H9 (cell line): ENCODE results near the gene TXNDC17. TPM values are rescaled to one million over a fixed set of nuclear protein-coding genes. Genes with fewer than 3 reads are reported as not detected.

ENCODE experiments used
- DNase-seq: peaks from one replicate; pipeline ENCODE4 v3.0.0-alpha.2; 2017
- H2AFZ ChIP-seq: one replicate; pipeline ENCODE4 v1.6.1; 2013; ENCODE audit warnings: mild to moderate bottlenecking, low read length, control low read depth, moderate library complexity
- H2AK5ac ChIP-seq: 2 replicates; pipeline ENCODE4 v1.6.1; 2013; ENCODE audit warnings: low read length, control low read depth, mixed read lengths; ENCODE audit not compliant: insufficient read length
- H2BK120ac ChIP-seq: one replicate; pipeline ENCODE4 v1.6.1; 2013; ENCODE audit warnings: low read depth, mild to moderate bottlenecking, low read length, control low read depth, inconsistent platforms; ENCODE audit not compliant: poor library complexity, severe bottlenecking
- H2BK12ac ChIP-seq: 2 replicates; pipeline ENCODE4 v1.6.1; 2013; ENCODE audit warnings: low read length, control low read depth, mixed read lengths, low read depth; ENCODE audit not compliant: insufficient read length
- H2BK15ac ChIP-seq: 2 replicates; pipeline ENCODE4 v1.6.1; 2013; ENCODE audit warnings: low read depth, low read length, control low read depth
- H2BK20ac ChIP-seq: one replicate; pipeline ENCODE4 v1.6.1; 2013; ENCODE audit warnings: low read depth, mild to moderate bottlenecking, low read length, control low read depth, inconsistent platforms; ENCODE audit not compliant: poor library complexity, severe bottlenecking
- H2BK5ac ChIP-seq: 2 replicates; pipeline ENCODE4 v1.6.1; 2013; ENCODE audit warnings: low read length, control low read depth, mixed read lengths; ENCODE audit not compliant: insufficient read length
- H3K14ac ChIP-seq: 2 replicates; pipeline ENCODE4 v1.6.1; 2013; ENCODE audit warnings: low read length, control low read depth; ENCODE audit not compliant: insufficient read depth
- H3K18ac ChIP-seq: 2 replicates; pipeline ENCODE4 v1.6.1; 2013; ENCODE audit warnings: low read depth, mild to moderate bottlenecking, mixed read lengths, low read length, control low read depth; ENCODE audit not compliant: insufficient read length
- H3K23ac ChIP-seq: 2 replicates; pipeline ENCODE4 v1.6.1; 2013; ENCODE audit warnings: low read length, control low read depth, mixed read lengths, low read depth; ENCODE audit not compliant: insufficient read length
- H3K23me2 ChIP-seq: 2 replicates; pipeline ENCODE4 v1.6.1; 2013; ENCODE audit warnings: low read depth, mild to moderate bottlenecking, mixed read lengths, low read length, control low read depth; ENCODE audit not compliant: insufficient read length, poor library complexity, severe bottlenecking
- H3K27ac ChIP-seq: 2 replicates; pipeline ENCODE4 v1.5.1; 2013; ENCODE audit warnings: low read length, control low read depth, mixed read lengths, low read depth; ENCODE audit not compliant: insufficient read length
- H3K27me3 ChIP-seq: 2 replicates; pipeline ENCODE4 v1.6.1; 2013; ENCODE audit warnings: low read length, control low read depth, inconsistent platforms; ENCODE audit not compliant: insufficient read depth
- H3K4ac ChIP-seq: 2 replicates; pipeline ENCODE4 v1.6.1; 2013; ENCODE audit warnings: low read depth, mild to moderate bottlenecking, control low read depth, inconsistent platforms, low read length, moderate library complexity
- H3K4me1 ChIP-seq: 2 replicates; pipeline ENCODE4 v1.6.1; 2013; ENCODE audit warnings: low read length, control low read depth, inconsistent platforms; ENCODE audit not compliant: insufficient read depth
- H3K4me2 ChIP-seq: 2 replicates; pipeline ENCODE4 v1.6.1; 2013; ENCODE audit warnings: low read length, control low read depth, mixed read lengths; ENCODE audit not compliant: insufficient read length, insufficient read depth
- H3K56ac ChIP-seq: 2 replicates; pipeline ENCODE4 v1.6.1; 2013; ENCODE audit warnings: low read depth, mild to moderate bottlenecking, mixed read lengths, low read length, control low read depth; ENCODE audit not compliant: insufficient read length
- H3K79me1 ChIP-seq: 2 replicates; pipeline ENCODE4 v1.6.1; 2013; ENCODE audit warnings: low read depth, mild to moderate bottlenecking, moderate library complexity, low read length, control low read depth, inconsistent platforms; ENCODE audit not compliant: insufficient read depth, poor library complexity, severe bottlenecking
- H3K79me2 ChIP-seq: 2 replicates; pipeline ENCODE4 v1.6.1; 2013; ENCODE audit warnings: low read length, control low read depth, inconsistent platforms; ENCODE audit not compliant: insufficient read depth
- H3K9ac ChIP-seq: 2 replicates; pipeline ENCODE4 v1.6.1; 2013; ENCODE audit warnings: low read length, control low read depth, mixed read lengths; ENCODE audit not compliant: insufficient read length; ENCODE audit errors: extremely low read depth
- H3K9me3 ChIP-seq: one replicate; pipeline ENCODE4 v1.6.1; 2013; ENCODE audit warnings: low read depth, low read length, inconsistent platforms; ENCODE audit not compliant: control insufficient read depth
- H3T11ph ChIP-seq: one replicate; pipeline ENCODE4 v1.6.1; 2013; ENCODE audit warnings: mild to moderate bottlenecking, low read length, control low read depth, inconsistent platforms
- H4K20me1 ChIP-seq: one replicate; pipeline ENCODE4 v1.6.1; 2013; ENCODE audit not compliant: control insufficient read depth, insufficient read length, insufficient read depth
- H4K5ac ChIP-seq: 2 replicates; pipeline ENCODE4 v1.6.1; 2013; ENCODE audit warnings: low read depth, mild to moderate bottlenecking, mixed read lengths, low read length, control low read depth; ENCODE audit not compliant: insufficient read length
- H4K8ac ChIP-seq: replicated peaks from 2 replicates; pipeline ENCODE4 v1.6.1; 2013; ENCODE audit warnings: low read length, control low read depth, mixed read lengths, low read depth; ENCODE audit not compliant: insufficient read length
- H4K91ac ChIP-seq: 2 replicates; pipeline ENCODE4 v1.6.1; 2013; ENCODE audit warnings: low read depth, mild to moderate bottlenecking, moderate library complexity, mixed read lengths, low read length, control low read depth; ENCODE audit not compliant: insufficient read length
- H3K27ac Mint-ChIP-seq, 3 experiments: 2 replicates in 2 of 3; 3 replicates in 1 of 3; pipeline ENCODE4 v1.8.0; 2020 to 2021; ENCODE audit warnings: mixed read lengths in 3 of 3, mild to moderate bottlenecking in 1 of 3, moderate library complexity in 1 of 3
- H3K27me3 Mint-ChIP-seq: 2 replicates; pipeline ENCODE4 v1.8.0; 2021; ENCODE audit warnings: low read depth, mild to moderate bottlenecking, moderate library complexity, mixed read lengths
- H3K36me3 Mint-ChIP-seq, 3 experiments: 2 replicates in 2 of 3; 3 replicates in 1 of 3; pipeline ENCODE4 v1.8.0; 2020 to 2021; ENCODE audit warnings: low read depth in 3 of 3, mixed read lengths in 3 of 3; ENCODE audit not compliant: insufficient read depth in 1 of 3
- H3K4me1 Mint-ChIP-seq, 2 experiments: 2 replicates each; pipeline ENCODE4 v1.8.0; 2020; ENCODE audit warnings: mixed read lengths in 2 of 2
- H3K4me3 Mint-ChIP-seq, 2 experiments: 2 replicates in 1 of 2; 3 replicates in 1 of 2; pipeline ENCODE4 v1.8.0; 2020 to 2021; ENCODE audit warnings: mild to moderate bottlenecking in 2 of 2, mixed read lengths in 2 of 2, moderate library complexity in 1 of 2
- H3K9me3 Mint-ChIP-seq, 2 experiments: 2 replicates in 1 of 2; 3 replicates in 1 of 2; pipeline ENCODE4 v1.8.0; 2020; ENCODE audit warnings: mild to moderate bottlenecking in 2 of 2, mixed read lengths in 2 of 2, moderate library complexity in 1 of 2
- WGBS: extraction: QIAGEN DNeasy Blood & Tissue Kit; methylation state at CpG from one replicate; pipeline ENCODE4 v1.1.7; 2013; ENCODE audit warnings: missing lambda C conversion rate, low lambda C conversion rate, mixed read lengths; ENCODE audit not compliant: insufficient read length; ENCODE audit errors: extremely low coverage; 5-methylcytosine and 5-hydroxymethylcytosine counted together
- total RNA-seq: library from RNA; stranded (reverse); gene quantifications from 2 replicates; pipeline ENCODE4 v1.2.1, GENCODE V29; 2021
- TF ChIP-seq, protein P1 (sequence below): fragments of 200-600 bp; sonication (generic); conservative IDR thresholded peaks from 3 replicates; pipeline ENCODE4 v1.8.0; 2021; ENCODE audit warnings: antibody characterized with exemption, mild to moderate bottlenecking

TXNDC17 gene
- total RNA-seq, 1 experiment from 2014 or later = 170 TPM

DNA sequence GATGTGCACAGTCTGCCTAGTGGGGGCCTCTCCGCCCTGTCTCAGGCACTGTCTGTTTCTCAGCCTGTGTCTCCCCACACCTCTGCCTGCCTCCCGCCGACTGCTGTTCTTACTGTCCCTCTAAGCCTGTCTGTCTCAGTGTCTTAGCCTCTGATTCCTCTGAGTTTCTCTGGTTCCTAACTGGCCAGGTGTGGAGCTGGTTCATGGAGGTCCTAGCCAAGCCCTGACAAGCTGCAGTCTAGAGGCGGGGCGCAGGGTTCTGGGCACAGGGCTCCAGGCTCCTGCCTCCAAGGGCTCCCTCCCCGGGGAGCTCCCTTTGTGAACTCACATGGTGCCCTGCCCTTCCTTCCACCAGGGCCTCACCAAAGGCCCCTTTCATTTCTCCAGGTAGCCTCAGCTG lies 30.1 kb downstream of the TXNDC17 start:
- no peak overlapping the region for H4K8ac ChIP-seq
- no peak overlapping the region for H3K9ac ChIP-seq
- H3K4me2 ChIP-seq = no peak overlapping the region
- no peak overlapping the region for H2AFZ ChIP-seq
- no peak overlapping the region for H3K18ac ChIP-seq
- no CpG with 5 or more reads among the region's 6 CpGs for WGBS
- no peaks in the 10 kb centered on the region for H3K79me2 ChIP-seq
- DNase-seq = no peak
- Mint-ChIP-seq H3K4me1 (peaks cover 0 to 4% of the 10 kb centered on the region in 2 experiments; a peak in 1 of 4 replicates), H3K9me3 (no peaks in the 10 kb centered on the region), H3K36me3 (no peaks in the 10 kb centered on the region; a peak in 1 of 7 replicates), H3K27ac (no peak overlapping the region; a peak in 1 of 7 replicates), H3K4me3 (no peak overlapping the region), H3K27me3 (peaks cover 28% of the 10 kb centered on the region)
- TF ChIP-seq, protein P1, sequence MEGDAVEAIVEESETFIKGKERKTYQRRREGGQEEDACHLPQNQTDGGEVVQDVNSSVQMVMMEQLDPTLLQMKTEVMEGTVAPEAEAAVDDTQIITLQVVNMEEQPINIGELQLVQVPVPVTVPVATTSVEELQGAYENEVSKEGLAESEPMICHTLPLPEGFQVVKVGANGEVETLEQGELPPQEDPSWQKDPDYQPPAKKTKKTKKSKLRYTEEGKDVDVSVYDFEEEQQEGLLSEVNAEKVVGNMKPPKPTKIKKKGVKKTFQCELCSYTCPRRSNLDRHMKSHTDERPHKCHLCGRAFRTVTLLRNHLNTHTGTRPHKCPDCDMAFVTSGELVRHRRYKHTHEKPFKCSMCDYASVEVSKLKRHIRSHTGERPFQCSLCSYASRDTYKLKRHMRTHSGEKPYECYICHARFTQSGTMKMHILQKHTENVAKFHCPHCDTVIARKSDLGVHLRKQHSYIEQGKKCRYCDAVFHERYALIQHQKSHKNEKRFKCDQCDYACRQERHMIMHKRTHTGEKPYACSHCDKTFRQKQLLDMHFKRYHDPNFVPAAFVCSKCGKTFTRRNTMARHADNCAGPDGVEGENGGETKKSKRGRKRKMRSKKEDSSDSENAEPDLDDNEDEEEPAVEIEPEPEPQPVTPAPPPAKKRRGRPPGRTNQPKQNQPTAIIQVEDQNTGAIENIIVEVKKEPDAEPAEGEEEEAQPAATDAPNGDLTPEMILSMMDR = no peak
- H2BK20ac ChIP-seq = no peak overlapping the region
- no peaks in the 10 kb centered on the region for H3K23me2 ChIP-seq
- no peak overlapping the region for H4K5ac ChIP-seq
- no peak overlapping the region for H2AK5ac ChIP-seq
- no peak overlapping the region for H3T11ph ChIP-seq
- no peak overlapping the region for H2BK12ac ChIP-seq
- H3K79me1 ChIP-seq = no peaks in the 10 kb centered on the region
- 0 out of 2 replicates have a peak overlapping the region, but pooled peaks have one; percentile 47 for H3K14ac ChIP-seq
- no peak overlapping the region for H2BK5ac ChIP-seq
- no peaks in the 10 kb centered on the region; the same call in none of the 2 replicates for H3K27me3 ChIP-seq
- H4K91ac ChIP-seq = no peak overlapping the region
- no peaks in the 10 kb centered on the region for H4K20me1 ChIP-seq
- H3K23ac ChIP-seq = no peak overlapping the region
- H3K4ac ChIP-seq = no peak overlapping the region
- H2BK15ac ChIP-seq = no peak overlapping the region
- H3K9me3 ChIP-seq = no peaks in the 10 kb centered on the region
- H2BK120ac ChIP-seq = no peak overlapping the region
- no peak overlapping the region for H3K56ac ChIP-seq
- no peaks in the 10 kb centered on the region for H3K4me1 ChIP-seq
- no peak overlapping the region for H3K27ac ChIP-seq
